Spleen (tissue), 7 donors: ENCODE measurements around the gene RAB27A.

ENCODE experiments used
- CTCF ChIP-seq, 11 experiments: fragments of 200-600 bp in 7 of 11; fragments of 450-650 bp in 4 of 11; sonication (generic) in 4 of 11; IDR thresholded peaks in 8 of 11; conservative IDR thresholded peaks in 3 of 11; 1 replicate in 7 of 11; 2 replicates in 4 of 11; pipeline versions ENCODE4 v1.4.0 to v1.8.0; 2016 to 2021; ENCODE audit warnings: antibody characterized with exemption in 11 of 11, inconsistent platforms in 4 of 11, mild to moderate bottlenecking in 1 of 11
- POLR2A ChIP-seq, 3 donors: fragments of 450-650 bp; IDR thresholded peaks; one replicate each; pipeline ENCODE4 v1.5.1; 2017; ENCODE audit warnings: antibody characterized with exemption in 3 of 3, mild to moderate bottlenecking in 1 of 3
- POLR2AphosphoS5 ChIP-seq, 3 donors: sonication (generic); formaldehyde crosslinking; IDR thresholded peaks; one replicate each; pipeline ENCODE4 v1.5.1; 2017; ENCODE audit warnings: antibody characterized with exemption in 3 of 3
- donor health status: DM: no; HTN: no; CAD: no; lungs with moderate emphysema.
- donor health status: DM: no; HTN: no; CAD: no.
- donor health status: DM: no; HTN: no; CAD: no.

- TF ChIP-seq CTCF (IDR thresholded peaks at IDR 0.05 in 8 of 11, conservative IDR thresholded peaks at IDR 0.05 in 3 of 11), result no peak
- no peak for TF ChIP-seq POLR2A (IDR thresholded peaks at IDR 0.05)
- TF ChIP-seq POLR2AphosphoS5 (IDR thresholded peaks at IDR 0.05), result peak in 2 of 3 donors; percentile 68 to 78
Measured at GRCh38 chr15:55267401-55268175, 22.0 kb downstream of the RAB27A start.
